ENCODE results near the gene CDHR3.

CDHR3 gene

GRCh38 chr7:106031300-106032035, 68.4 kb downstream of the CDHR3 start:
- no peak for DNase-seq

- DNase-seq, result no peak
Observed at GRCh38 chr7:106032295-106032694, 69.2 kb downstream of the CDHR3 start.

- no peak for DNase-seq
Observed at GRCh38 chr7:106033735-106034134, 70.7 kb downstream of the CDHR3 start.

- no peak for DNase-seq
Observed at GRCh38 chr7:106034383-106034782, 71.3 kb downstream of the CDHR3 start.

- no peak for DNase-seq
Observed at GRCh38 chr7:106035568-106035967, 72.5 kb downstream of the CDHR3 start.

- DNase-seq, result no peak
Observed at GRCh38 chr7:106036004-106036403, 72.9 kb downstream of the CDHR3 start.

GRCh38 chr7:106037489-106038176, 74.6 kb downstream of the CDHR3 start:
- DNase-seq, result no peak

- no peak for DNase-seq
Observed at GRCh38 chr7:106038289-106038688, 75.2 kb downstream of the CDHR3 start.

GRCh38 chr7:106038916-106039315, 75.9 kb downstream of the CDHR3 start:
- DNase-seq, result no peak

GRCh38 chr7:106039486-106040060, 76.5 kb downstream of the CDHR3 start:
- DNase-seq, result no peak

GRCh38 chr7:106041140-106041717, 78.2 kb downstream of the CDHR3 start:
- peak; percentile 35 for DNase-seq

- no peak for DNase-seq
Observed at GRCh38 chr7:106042196-106042611, 79.1 kb downstream of the CDHR3 start.

GRCh38 chr7:106045139-106045538, 82.1 kb downstream of the CDHR3 start:
- no peak for DNase-seq

GRCh38 chr7:106045586-106045985, 82.5 kb downstream of the CDHR3 start:
- DNase-seq, result no peak

GRCh38 chr7:106047184-106047583, 84.1 kb downstream of the CDHR3 start:
- DNase-seq, result no peak

- DNase-seq, result no peak
Observed at GRCh38 chr7:106047818-106048705, 85.0 kb downstream of the CDHR3 start.

- DNase-seq, result no peak
Observed at GRCh38 chr7:106048706-106049020, 85.6 kb downstream of the CDHR3 start.

GRCh38 chr7:106049139-106049752, 86.2 kb downstream of the CDHR3 start:
- DNase-seq, result no peak

GRCh38 chr7:106050002-106050745, 87.1 kb downstream of the CDHR3 start:
- no peak for DNase-seq

- DNase-seq, result no peak
Observed at GRCh38 chr7:106050746-106051117, 87.7 kb downstream of the CDHR3 start.

- no peak for DNase-seq
Observed at GRCh38 chr7:106052681-106053080, 89.6 kb downstream of the CDHR3 start.

GRCh38 chr7:106053109-106053508, 90.0 kb downstream of the CDHR3 start:
- DNase-seq, result no peak

Measured in CD4-positive, alpha-beta T cell treated with Interleukin-17A for 1 hour (primary cell).